NCI-H2029 (cell line): ENCODE measurements around the gene RBFOX2.

Experiments
- DNase-seq: peaks from one replicate; lab custom pipeline; 2025; lab: John Stamatoyannopoulos, UW

The RBFOX2 gene

GRCh38 chr22:35972559-35972958, 56.1 kb downstream of the RBFOX2 start:
- no peak for DNase-seq

- DNase-seq, result peak; percentile 42
Measured at GRCh38 chr22:35971456-35972119, 57.0 kb downstream of the RBFOX2 start.

GRCh38 chr22:35970616-35971455, 57.8 kb downstream of the RBFOX2 start:
- peak; percentile 72 for DNase-seq

- no peak for DNase-seq
Measured at GRCh38 chr22:35967046-35967397, 61.6 kb downstream of the RBFOX2 start.

GRCh38 chr22:35966314-35967045, 62.1 kb downstream of the RBFOX2 start:
- no peak for DNase-seq

- no peak for DNase-seq
Measured at GRCh38 chr22:35963237-35963810, 65.3 kb downstream of the RBFOX2 start.

- DNase-seq, result peak; percentile 68
Measured at GRCh38 chr22:35961480-35962295, 66.9 kb downstream of the RBFOX2 start.

- DNase-seq, result no peak
Measured at GRCh38 chr22:35960854-35961253, 67.8 kb downstream of the RBFOX2 start.

- no peak for DNase-seq
Measured at GRCh38 chr22:35959121-35959800, 69.4 kb downstream of the RBFOX2 start.

- no peak for DNase-seq
Measured at GRCh38 chr22:35958334-35958733, 70.3 kb downstream of the RBFOX2 start.

GRCh38 chr22:35957589-35957988, 71.0 kb downstream of the RBFOX2 start:
- DNase-seq, result no peak

GRCh38 chr22:35956850-35957249, 71.8 kb downstream of the RBFOX2 start:
- DNase-seq, result no peak

GRCh38 chr22:35955546-35955945, 73.1 kb downstream of the RBFOX2 start:
- no peak for DNase-seq

GRCh38 chr22:35952576-35952975, 76.0 kb downstream of the RBFOX2 start:
- DNase-seq, result no peak

GRCh38 chr22:35950262-35950661, 78.4 kb downstream of the RBFOX2 start:
- no peak for DNase-seq

- DNase-seq, result no peak
Measured at GRCh38 chr22:35949243-35949642, 79.4 kb downstream of the RBFOX2 start.

GRCh38 chr22:35947794-35948425, 80.7 kb downstream of the RBFOX2 start:
- DNase-seq, result no peak

- DNase-seq, result no peak
Measured at GRCh38 chr22:35944458-35944857, 84.2 kb downstream of the RBFOX2 start.

GRCh38 chr22:35940166-35940565, 88.5 kb downstream of the RBFOX2 start:
- no peak for DNase-seq

GRCh38 chr22:35938226-35938625, 90.4 kb downstream of the RBFOX2 start:
- no peak for DNase-seq

GRCh38 chr22:35930933-35931332, 97.7 kb downstream of the RBFOX2 start:
- peak; percentile 5 for DNase-seq
